GM12878 (cell line): ENCODE data around the gene PABPC1L.

Experiments used
- CHD1 ChIP-seq: IDR thresholded peaks from 2 replicates; pipeline ENCODE4 v1.6.1; 2012; ENCODE audit warnings: low read depth, low read length, improper control_type of control experiment
- CREM ChIP-seq: IDR thresholded peaks from 2 replicates; pipeline ENCODE4 v1.6.1; 2014; ENCODE audit warnings: antibody characterized with exemption, low read depth
- JUNB ChIP-seq: IDR thresholded peaks from 2 replicates; pipeline ENCODE4 v1.6.1; 2016; ENCODE audit warnings: antibody characterized with exemption, mild to moderate bottlenecking
- POLR2A ChIP-seq: IDR thresholded peaks from 2 replicates; pipeline ENCODE4 v1.6.1; 2011; ENCODE audit warnings: low read depth, mild to moderate bottlenecking, low read length
- SMAD1 ChIP-seq: fragments of 450-650 bp; IDR thresholded peaks from 2 replicates; pipeline ENCODE4 v1.6.1; 2018; ENCODE audit warnings: mild to moderate bottlenecking, low read depth; ENCODE audit not compliant: partially characterized antibody
- TF ChIP-seq, protein P1 (sequence below): fragments of 450-650 bp; IDR thresholded peaks from 2 replicates; pipeline ENCODE4 v1.6.1; 2016; ENCODE audit warnings: mild to moderate bottlenecking, moderate library complexity, borderline replicate concordance

DNA sequence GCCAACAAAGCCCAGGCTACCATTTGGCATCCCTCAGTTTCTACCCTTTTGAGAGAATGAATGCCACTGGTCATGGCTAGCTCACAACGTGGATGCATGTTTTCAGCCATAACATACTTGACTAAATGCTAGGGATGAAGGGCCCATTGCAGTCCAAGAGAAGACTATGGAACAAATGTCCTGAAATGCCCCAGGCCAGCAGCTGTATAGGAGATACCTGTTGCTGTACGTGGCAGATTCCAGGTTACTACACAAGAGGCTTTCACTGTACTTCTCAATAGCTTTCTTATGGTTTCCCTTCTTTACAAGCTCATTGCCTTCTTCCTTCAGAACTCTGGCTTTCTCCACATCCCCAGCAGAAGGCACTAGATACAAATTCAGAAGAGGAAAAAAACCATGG, 38.7 kb downstream of the PABPC1L start:
- no peak for TF ChIP-seq JUNB
- no peak for TF ChIP-seq CREM
- no peak for TF ChIP-seq POLR2A
- TF ChIP-seq, protein P1, sequence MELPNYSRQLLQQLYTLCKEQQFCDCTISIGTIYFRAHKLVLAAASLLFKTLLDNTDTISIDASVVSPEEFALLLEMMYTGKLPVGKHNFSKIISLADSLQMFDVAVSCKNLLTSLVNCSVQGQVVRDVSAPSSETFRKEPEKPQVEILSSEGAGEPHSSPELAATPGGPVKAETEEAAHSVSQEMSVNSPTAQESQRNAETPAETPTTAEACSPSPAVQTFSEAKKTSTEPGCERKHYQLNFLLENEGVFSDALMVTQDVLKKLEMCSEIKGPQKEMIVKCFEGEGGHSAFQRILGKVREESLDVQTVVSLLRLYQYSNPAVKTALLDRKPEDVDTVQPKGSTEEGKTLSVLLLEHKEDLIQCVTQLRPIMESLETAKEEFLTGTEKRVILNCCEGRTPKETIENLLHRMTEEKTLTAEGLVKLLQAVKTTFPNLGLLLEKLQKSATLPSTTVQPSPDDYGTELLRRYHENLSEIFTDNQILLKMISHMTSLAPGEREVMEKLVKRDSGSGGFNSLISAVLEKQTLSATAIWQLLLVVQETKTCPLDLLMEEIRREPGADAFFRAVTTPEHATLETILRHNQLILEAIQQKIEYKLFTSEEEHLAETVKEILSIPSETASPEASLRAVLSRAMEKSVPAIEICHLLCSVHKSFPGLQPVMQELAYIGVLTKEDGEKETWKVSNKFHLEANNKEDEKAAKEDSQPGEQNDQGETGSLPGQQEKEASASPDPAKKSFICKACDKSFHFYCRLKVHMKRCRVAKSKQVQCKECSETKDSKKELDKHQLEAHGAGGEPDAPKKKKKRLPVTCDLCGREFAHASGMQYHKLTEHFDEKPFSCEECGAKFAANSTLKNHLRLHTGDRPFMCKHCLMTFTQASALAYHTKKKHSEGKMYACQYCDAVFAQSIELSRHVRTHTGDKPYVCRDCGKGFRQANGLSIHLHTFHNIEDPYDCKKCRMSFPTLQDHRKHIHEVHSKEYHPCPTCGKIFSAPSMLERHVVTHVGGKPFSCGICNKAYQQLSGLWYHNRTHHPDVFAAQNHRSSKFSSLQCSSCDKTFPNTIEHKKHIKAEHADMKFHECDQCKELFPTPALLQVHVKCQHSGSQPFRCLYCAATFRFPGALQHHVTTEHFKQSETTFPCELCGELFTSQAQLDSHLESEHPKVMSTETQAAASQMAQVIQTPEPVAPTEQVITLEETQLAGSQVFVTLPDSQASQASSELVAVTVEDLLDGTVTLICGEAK: no peak
- TF ChIP-seq CHD1: no peak
- no peak for TF ChIP-seq SMAD1
